Hepatocyte (in vitro differentiated cells): ENCODE data around the gene EGF. TPM values are rescaled to one million over a fixed set of nuclear protein-coding genes. Genes with fewer than 3 reads are reported as not detected.

ENCODE experiments used
- DNase-seq: peaks from one replicate; pipeline ENCODE4 v3.0.0-alpha.2; 2016; ENCODE audit warnings: low spot score
- H2AFZ ChIP-seq: fragments of 200-600 bp; sonication (generic); 2 replicates; pipeline ENCODE4 v1.6.0; 2016; ENCODE audit warnings: antibody characterized with exemption, mild to moderate bottlenecking
- H3K27ac ChIP-seq: fragments of 200-600 bp; sonication (generic); 2 replicates; pipeline ENCODE4 v1.5.1; 2016; ENCODE audit warnings: mild to moderate bottlenecking
- H3K27me3 ChIP-seq: fragments of 200-600 bp; sonication (generic); 2 replicates; pipeline ENCODE4 v1.6.1; 2016
- H3K36me3 ChIP-seq: fragments of 200-600 bp; sonication (generic); replicated peaks from 2 replicates; pipeline ENCODE4 v1.5.1; 2016; ENCODE audit warnings: low read depth; ENCODE audit not compliant: insufficient read depth
- H3K4me1 ChIP-seq: fragments of 200-600 bp; sonication (generic); 2 replicates; pipeline ENCODE4 v1.5.1; 2016; ENCODE audit warnings: mild to moderate bottlenecking, moderate library complexity; ENCODE audit not compliant: insufficient read depth
- H3K4me2 ChIP-seq: fragments of 200-600 bp; sonication (generic); 2 replicates; pipeline ENCODE4 v1.6.0; 2016
- H3K4me3 ChIP-seq: fragments of 200-600 bp; sonication (generic); 2 replicates; pipeline ENCODE4 v1.5.1; 2016; ENCODE audit warnings: mild to moderate bottlenecking
- H3K79me2 ChIP-seq: fragments of 200-600 bp; sonication (generic); 2 replicates; pipeline ENCODE4 v1.6.0; 2017; ENCODE audit warnings: mild to moderate bottlenecking
- H3K9me2 ChIP-seq: fragments of 200-600 bp; sonication (generic); replicated peaks from 2 replicates; pipeline ENCODE4 v1.6.0; 2017; ENCODE audit warnings: mild to moderate bottlenecking; ENCODE audit not compliant: insufficient read depth
- H3K9me3 ChIP-seq: fragments of 200-600 bp; sonication (generic); 2 replicates; pipeline ENCODE4 v1.5.1; 2016; ENCODE audit warnings: low read depth, mild to moderate bottlenecking
- H4K20me1 ChIP-seq: fragments of 200-600 bp; sonication (generic); 2 replicates; pipeline ENCODE4 v1.6.0; 2016; ENCODE audit warnings: mild to moderate bottlenecking; ENCODE audit not compliant: insufficient read depth, poor library complexity, severe bottlenecking
- CTCF ChIP-seq: fragments of 200-600 bp; sonication (generic); IDR thresholded peaks from 2 replicates; pipeline ENCODE4 v1.5.1; 2016; ENCODE audit warnings: antibody characterized with exemption, mild to moderate bottlenecking; ENCODE audit not compliant: poor library complexity
- EZH2 ChIP-seq: fragments of 200-600 bp; sonication (generic); IDR thresholded peaks from 2 replicates; pipeline ENCODE4 v1.6.1; 2016; ENCODE audit warnings: antibody characterized with exemption, mild to moderate bottlenecking, borderline replicate concordance
- EZH2phosphoT487 ChIP-seq: fragments of 200-600 bp; sonication (generic); IDR thresholded peaks from one replicate; pipeline ENCODE4 v1.6.1; 2018; ENCODE audit warnings: antibody characterized with exemption, mild to moderate bottlenecking, low read depth, moderate library complexity; ENCODE audit not compliant: unreplicated experiment, severe bottlenecking
- WGBS: methylation state at CpG from one replicate; pipeline ENCODE4 v1.1.6; 2016; ENCODE audit warnings: low lambda C conversion rate; ENCODE audit errors: missing lambda C conversion rate; 5-methylcytosine and 5-hydroxymethylcytosine counted together
- polyA plus RNA-seq: library from polyadenylated mRNA; unstranded; fragments of >200 nt; fragmentation: Nextera tagmentation; extraction: Ambion mirVana; gene quantifications from 2 replicates; pipeline ENCODE4 v1.2.1, GENCODE V29; 2016
- total RNA-seq: library from RNA; depleted of rRNA; stranded (reverse); fragments of >200 nt; gene quantifications from 2 replicates; pipeline ENCODE4 v1.2.3, GENCODE V29; 2014

EGF gene
- total and polyA plus RNA-seq, 2 experiments from 2014 or later, result 5.0 to 18.0 TPM

GRCh38 chr4:110002326-110002725 is 89.6 kb downstream of the EGF start:
- no peak overlapping the region for H2AFZ ChIP-seq
- 91% methylated on average over 3 of the region's 3 CpGs for WGBS
- no peaks in the 10 kb centered on the region for H4K20me1 ChIP-seq
- H3K4me1 ChIP-seq, result peaks cover 2% of the 10 kb centered on the region
- TF ChIP-seq EZH2 (no peak), EZH2phosphoT487 (no peak), CTCF (no peak)
- H3K79me2 ChIP-seq, result no peaks in the 10 kb centered on the region
- no peak overlapping the region for H3K27ac ChIP-seq
- no peaks in the 10 kb centered on the region for H3K36me3 ChIP-seq
- H3K27me3 ChIP-seq, result no peaks in the 10 kb centered on the region
- no peaks in the 10 kb centered on the region for H3K9me2 ChIP-seq
- no peak overlapping the region for H3K4me3 ChIP-seq
- no peaks in the 10 kb centered on the region for H3K9me3 ChIP-seq
- no peak for DNase-seq
- H3K4me2 ChIP-seq, result no peak overlapping the region

GRCh38 chr4:110003401-110004187 is 90.9 kb downstream of the EGF start:
- no peaks in the 10 kb centered on the region for H3K36me3 ChIP-seq
- no peaks in the 10 kb centered on the region for H3K9me3 ChIP-seq
- 52% methylated on average over 6 of the region's 6 CpGs for WGBS
- H3K27me3 ChIP-seq, result no peaks in the 10 kb centered on the region
- H3K4me3 ChIP-seq, result no peak overlapping the region
- DNase-seq, result peak; percentile 35
- no peak overlapping the region for H3K4me2 ChIP-seq
- TF ChIP-seq CTCF, result no peak
- TF ChIP-seq EZH2, result no peak
- TF ChIP-seq EZH2phosphoT487, result no peak
- peaks cover 6% of the 10 kb centered on the region for H3K4me1 ChIP-seq
- H4K20me1 ChIP-seq, result no peaks in the 10 kb centered on the region
- no peak overlapping the region for H2AFZ ChIP-seq
- no peaks in the 10 kb centered on the region for H3K79me2 ChIP-seq
- no peaks in the 10 kb centered on the region for H3K9me2 ChIP-seq
- no peak overlapping the region for H3K27ac ChIP-seq

- no peaks in the 10 kb centered on the region for H3K9me3 ChIP-seq
- H3K79me2 ChIP-seq, result no peaks in the 10 kb centered on the region
- no peaks in the 10 kb centered on the region for H3K36me3 ChIP-seq
- no peak for DNase-seq
- H3K4me1 ChIP-seq, result peaks cover 7% of the 10 kb centered on the region
- TF ChIP-seq EZH2phosphoT487 (no peak), CTCF (no peak), EZH2 (no peak)
- 95% methylated on average over 1 of the region's 1 CpG for WGBS
- no peak overlapping the region for H2AFZ ChIP-seq
- H3K4me3 ChIP-seq, result no peak overlapping the region
- H4K20me1 ChIP-seq, result no peaks in the 10 kb centered on the region
- H3K27me3 ChIP-seq, result no peaks in the 10 kb centered on the region
- no peak overlapping the region for H3K4me2 ChIP-seq
- H3K27ac ChIP-seq, result no peak overlapping the region
- no peaks in the 10 kb centered on the region for H3K9me2 ChIP-seq
Observed at GRCh38 chr4:110004556-110004955, 91.9 kb downstream of the EGF start.
